IPS-NIHi11 (cell line): ENCODE results near the gene CADM2.

Experiments
- DNase-seq: peaks from one replicate; pipeline ENCODE4 v3.0.0; 2012; ENCODE audit warnings: mixed read lengths, low spot score

The CADM2 gene

DNA sequence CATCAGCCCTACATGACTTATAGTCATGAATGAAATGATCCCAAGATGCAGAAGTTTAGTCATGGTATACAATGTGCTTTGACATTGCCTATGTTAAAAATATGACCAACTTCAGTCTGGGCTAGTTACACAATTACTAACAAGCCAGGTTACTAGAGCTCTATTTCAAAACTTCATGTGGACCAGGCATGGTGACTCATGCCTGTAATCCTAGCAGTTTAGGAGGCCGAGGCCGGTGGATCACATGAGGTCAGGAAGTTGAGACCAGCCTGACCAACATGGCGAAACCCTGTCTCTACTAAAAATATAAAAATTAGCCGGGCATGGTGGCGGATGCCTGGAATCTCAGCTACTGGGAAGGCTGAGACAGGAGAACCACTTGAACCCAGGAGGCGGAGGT is 613.0 kb downstream of the CADM2 start:
- no peak for DNase-seq

DNA sequence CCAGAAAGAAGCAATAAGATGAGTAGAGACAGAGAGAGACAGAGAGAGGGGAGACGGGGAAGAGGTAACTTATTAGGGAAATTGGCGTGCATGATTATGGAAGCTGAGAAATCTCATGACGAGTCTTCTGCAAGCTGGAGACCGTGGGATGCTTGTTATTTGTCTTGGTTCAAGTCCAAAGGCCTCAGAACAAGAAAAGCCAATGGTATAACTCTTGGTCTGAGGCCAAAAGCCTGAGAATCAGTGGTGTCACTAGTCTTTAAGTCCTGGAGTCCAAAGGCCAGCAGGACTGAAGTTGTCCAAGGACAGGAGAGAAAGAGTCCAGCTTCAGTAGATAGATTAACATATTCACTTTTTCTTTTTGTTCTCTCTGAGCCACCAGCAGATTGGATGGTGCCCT is 613.6 kb downstream of the CADM2 start:
- no peak for DNase-seq

DNA sequence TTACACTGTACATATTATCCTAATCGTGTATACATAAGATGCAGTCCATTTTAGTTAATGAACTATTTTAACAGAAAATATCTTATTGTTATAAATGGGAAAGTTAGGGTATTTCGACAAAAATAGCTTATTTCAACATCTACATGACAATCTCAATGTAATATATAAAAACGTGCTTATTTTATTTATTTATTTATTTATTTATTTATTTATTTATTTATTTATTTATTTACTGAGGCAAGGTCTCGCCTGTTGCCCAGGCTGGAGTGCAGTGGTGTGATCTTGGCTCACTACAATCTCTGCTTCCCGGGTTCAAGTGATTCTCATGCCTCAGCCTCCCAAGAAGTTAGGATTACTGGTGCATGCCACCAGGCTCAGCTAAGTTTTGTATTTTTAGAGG is 614.2 kb downstream of the CADM2 start:
- no peak for DNase-seq

DNA sequence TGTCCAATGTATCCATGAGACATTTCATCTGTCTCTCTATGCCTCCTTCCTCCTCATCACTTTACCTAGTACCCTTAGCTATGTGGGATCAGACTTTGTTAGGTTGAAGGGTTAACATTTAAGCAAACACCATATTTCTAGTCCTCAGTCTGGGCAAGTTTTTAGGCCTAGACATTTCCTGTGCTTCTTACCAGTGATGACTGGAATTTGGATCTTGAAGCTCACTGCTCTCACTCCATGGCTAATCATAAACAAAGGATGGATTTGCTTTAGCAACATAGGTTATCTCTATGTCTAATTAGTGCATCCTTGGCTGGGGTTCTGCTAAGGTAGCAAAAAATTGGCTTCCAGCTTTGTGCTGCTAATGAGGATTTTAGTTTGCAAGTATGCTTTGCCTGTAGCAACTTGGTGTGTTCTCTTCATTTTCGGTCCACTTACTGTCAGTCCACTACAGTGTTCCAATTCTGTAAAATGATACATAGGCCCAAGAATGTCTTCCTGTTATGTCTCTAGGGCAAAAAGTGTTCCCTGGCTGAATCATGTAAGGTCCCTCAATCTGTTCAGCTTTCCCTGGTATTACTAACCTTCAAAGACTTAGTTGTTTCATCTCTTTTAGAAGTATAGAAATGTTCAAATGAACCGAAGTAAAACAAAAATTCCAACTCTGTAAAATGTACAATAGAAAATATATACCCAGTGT is 615.4 kb downstream of the CADM2 start:
- no peak for DNase-seq

DNA sequence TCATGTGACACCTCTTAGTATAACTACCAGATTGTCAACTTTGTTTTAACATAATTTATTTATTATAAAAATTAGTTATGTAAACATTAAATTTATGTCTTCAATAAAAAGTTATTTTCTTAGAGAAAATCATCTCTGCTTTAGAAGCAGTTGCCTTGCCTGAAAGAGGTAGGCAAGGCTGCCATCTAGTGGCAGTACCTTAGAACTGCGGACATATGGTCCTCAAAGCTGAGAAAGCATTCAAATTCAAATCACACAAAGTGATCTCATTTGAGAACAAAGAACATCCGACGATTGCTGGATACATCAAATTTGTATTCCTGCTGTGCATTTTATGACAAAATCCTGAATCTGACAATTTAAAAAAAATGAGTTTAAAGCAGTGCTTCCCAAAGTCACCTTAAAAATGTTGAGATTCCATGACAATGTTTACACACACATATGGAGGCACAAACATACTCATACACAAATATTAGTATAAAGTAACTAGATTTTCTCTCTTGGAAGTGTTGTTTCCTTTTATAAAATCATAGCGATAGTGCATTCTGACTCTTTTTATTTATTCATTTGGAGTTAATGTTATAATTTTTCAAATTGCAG is 617.4 kb downstream of the CADM2 start:
- peak; percentile 60 for DNase-seq

DNA sequence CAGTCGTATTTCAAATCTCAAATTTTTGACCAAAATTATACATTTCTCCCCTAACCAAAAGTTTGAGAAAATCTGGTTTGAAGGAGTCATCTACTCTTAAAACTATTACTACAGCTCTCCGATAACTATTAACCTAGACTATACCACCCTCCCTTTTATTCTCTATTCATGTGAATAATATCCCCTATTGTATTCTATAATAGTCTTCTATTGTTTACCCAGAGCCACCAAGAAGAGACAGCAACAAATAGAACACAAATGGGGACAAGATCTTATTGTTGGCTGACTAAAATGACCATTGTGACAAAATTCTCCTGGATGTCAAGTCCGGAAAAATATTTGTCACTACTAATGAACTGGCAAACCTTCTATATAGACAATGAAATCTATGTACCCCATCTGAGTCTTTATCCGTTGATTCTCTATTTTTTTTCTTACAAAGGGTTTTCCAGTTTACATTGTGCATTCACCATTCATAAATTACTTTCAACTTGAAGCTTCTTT is 618.0 kb downstream of the CADM2 start:
- no peak for DNase-seq

DNA sequence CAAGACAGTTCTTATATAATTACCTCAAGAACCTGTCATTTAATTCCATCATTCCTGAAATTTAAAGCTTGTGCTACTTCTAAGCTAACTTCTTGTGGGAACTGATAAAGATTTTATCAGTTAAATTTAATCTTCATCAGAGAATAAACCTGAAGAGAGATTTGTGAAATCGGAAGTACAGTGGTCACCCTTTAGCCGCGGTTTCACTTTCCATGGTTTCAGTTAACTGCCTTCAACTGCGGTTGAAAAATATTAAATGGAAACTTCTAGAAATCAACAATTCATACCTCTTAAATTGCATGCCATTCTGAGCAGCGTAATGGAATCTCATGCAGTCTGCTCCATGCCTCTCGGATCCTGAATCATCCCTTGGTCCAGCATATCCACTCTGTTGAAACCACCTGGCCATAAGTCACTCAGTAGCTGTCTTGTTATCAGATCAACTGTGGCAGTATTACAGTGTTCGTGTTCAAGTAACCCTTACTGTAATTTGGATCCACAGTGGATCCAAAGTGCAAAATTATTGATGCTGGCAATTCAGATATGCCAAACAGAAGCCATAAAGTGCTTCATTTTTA is 626.1 kb downstream of the CADM2 start:
- no peak for DNase-seq

DNA sequence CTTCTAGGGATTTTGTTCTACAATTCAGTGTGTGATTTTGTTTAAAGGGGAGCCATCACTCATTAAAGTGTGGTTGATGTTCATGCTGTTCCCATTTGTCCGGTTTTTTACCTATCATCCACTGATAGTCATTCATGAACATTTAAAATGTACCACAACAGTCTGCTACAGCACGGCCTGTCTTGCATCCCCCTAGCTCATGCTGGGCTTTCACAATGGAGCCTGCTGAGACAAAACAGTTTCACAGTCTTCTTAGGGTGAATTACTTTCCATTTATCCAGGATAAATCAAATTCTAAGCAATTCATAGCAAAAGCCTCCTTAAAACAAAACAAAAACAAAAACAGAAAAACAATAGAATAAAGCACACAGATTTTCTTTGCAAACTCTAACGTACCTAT is 627.2 kb downstream of the CADM2 start:
- no peak for DNase-seq

DNA sequence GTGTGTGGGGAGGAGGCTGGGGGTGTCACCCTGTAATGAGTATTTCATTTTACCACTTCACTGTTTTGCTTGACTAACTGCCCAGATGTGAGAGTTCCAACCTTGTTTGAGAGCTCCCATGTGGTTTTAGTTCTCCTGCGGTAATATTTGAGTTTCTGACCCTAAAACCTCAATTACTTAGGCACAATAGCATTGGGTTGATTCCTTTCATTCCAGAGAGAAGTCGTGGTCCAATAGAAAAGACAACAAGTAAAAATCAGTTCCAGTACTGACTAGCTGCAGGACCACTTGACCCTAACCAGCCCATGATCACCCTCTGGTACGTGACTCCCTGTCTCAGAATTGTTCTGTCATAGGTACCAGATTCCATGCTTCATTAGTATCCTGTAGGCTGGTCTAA is 630.4 kb downstream of the CADM2 start:
- DNase-seq = no peak

DNA sequence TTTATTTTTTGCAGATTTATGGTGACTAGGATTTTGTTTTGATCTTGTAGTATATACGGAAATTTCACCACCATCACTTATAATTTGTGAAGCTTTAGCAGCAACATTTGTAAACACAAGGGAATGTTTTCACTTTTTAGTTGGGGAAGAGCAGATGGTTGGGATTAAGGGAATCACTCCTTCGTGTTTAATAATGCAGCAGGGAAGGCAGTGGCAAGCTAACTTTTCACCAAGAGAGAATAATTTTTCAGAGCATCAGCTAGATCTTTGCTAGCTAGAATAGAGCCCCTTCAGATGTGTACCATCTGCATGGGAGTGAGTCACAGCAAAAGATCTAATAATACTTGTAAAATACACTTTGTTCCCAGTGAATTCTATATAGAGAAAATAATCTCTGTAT is 632.7 kb downstream of the CADM2 start:
- no peak for DNase-seq

DNA sequence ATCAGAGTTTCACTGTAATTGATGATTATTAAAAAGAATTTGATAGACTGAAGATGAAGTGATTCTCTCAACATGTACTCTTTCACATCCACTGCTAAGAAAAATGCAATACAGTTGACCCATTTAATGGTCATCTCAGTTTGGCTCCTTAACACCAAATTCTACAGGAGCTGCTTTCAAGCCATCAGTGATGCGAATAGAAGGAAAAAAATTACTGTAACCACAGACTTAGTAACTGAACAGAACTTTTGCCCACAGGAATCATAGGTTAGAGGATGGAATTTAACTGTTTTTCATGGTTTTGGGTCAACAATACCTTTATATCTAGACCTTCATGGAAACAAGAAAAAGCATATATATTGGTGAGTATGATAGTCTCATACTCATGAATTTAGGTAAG is 633.5 kb downstream of the CADM2 start:
- no peak for DNase-seq

DNA sequence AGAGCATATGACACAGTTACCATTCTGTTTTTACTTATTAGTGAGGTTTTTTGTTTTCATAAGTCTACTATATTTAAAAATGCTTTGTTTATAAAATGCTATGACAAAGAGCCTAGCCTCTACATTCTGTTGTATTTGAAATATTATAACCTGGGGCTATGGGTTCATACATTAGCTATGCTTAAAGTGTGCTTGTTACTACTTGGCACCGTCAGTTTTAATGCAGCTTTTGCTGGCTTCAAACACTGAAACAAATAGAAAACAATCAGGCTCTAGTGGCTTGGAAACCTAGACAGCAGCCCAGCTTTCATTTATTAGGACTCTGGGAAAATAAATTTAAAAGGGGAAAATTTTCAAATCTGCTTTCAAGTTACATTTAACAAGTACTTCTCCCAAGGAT is 635.9 kb downstream of the CADM2 start:
- DNase-seq = no peak

DNA sequence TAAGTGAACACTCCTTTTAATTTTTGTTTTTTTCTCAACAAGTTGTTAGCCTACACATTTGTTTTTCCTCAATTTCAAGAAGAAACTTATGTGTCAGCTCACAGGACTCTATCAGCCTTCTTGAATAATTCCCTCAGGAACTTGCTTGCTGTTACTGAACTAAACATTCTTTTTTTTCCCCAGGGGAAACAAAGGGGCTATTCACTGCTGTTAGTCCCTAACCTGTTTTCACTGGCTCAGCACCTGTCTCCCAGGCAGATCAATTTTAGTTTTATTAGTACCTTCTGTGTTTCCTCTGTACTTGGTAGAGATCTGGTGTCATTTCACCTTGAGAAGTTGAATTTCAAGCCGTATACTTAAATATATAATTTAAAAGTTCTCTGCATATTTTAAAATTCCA is 644.6 kb downstream of the CADM2 start:
- no peak for DNase-seq

DNA sequence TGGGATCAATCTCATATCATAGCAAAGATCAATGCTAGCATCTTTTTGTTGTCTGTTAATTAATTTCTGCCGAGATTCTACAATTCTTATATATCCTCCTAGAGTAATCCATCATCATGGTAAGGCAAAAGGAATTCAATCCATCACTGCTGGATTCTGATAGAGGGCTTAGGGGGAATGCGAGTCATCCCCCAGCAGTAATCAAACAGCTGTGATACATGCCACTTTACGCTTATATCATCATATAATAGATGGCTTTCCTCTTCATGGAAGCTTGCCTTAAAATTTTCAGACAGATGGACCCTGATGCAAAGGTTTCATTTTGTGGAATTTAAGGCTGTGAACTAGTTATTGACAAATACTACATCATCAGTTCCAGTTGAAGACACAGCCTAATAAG is 645.9 kb downstream of the CADM2 start:
- no peak for DNase-seq

DNA sequence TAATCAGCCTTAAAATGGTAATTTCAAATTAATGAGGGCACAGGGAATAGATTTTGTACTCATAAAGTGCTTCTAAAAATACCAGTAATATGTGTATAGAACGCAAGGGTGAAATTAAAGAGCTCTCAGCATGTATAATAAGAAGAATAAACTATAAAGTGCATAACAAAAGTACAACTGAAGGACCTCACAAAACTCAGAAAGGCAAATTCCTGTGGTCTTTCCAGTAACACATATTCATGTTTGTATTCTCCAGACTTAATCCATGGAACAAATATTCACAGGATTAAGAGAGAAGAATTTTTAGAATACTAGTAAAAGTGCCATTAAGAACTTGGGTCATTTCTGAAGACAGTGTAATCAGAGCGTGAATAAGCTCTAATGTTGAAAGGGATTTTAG is 646.3 kb downstream of the CADM2 start:
- DNase-seq = no peak

DNA sequence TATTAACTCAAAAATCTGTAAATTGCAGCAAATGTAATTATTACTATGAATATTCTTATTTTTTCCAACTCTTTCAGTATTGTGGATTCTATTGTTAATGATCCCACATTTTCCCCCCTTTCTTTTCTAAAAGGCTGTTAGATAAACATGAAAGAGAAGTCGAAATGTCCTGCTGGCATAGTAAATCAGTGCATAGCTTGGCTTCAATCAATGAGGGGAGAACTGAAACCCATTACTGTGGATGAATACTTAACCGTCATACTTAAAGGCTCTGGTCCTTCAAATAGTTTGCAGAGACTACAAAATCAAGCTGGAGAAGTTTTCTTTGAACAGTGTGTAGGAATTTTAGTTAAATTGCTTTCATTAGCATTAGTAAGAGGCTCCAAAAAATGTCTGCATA is 667.9 kb downstream of the CADM2 start:
- peak; percentile 4 for DNase-seq

DNA sequence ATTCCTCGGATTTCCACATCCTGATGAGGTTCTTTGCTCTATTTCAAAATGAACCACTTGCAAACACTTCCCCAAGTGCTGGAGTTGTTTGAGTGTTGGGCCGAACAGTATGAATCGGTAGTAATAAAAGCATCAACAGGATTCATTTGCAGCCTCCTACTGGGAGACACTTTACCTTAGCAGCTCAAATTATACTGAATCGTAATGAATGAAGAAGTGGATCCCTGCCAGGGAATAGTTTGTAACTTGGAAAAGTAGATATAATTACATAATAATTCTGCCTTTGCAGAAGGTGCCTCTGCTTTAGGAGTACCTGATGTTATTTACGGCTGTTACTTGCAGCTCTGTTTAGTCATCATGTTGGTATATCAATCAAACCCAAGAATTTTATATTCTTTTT is 669.1 kb downstream of the CADM2 start:
- DNase-seq = no peak

DNA sequence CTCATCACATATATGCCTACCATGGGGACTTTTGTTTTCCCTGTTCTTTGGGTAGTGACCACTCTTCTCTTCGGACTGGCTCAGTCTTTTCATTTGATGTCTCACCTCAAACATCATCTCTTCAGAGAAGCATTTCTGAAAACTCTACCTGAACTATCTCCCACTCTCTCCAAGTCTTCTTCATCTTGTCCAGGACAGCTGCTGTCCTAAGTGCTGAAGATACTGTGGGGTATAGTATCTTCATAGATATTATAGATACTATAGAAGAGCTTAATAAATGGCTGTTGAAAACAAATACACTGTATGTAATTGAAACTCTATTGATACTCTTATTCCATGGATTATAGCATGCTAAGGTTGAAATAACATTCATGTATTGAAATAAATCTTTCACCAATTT is 672.3 kb downstream of the CADM2 start:
- DNase-seq = no peak

DNA sequence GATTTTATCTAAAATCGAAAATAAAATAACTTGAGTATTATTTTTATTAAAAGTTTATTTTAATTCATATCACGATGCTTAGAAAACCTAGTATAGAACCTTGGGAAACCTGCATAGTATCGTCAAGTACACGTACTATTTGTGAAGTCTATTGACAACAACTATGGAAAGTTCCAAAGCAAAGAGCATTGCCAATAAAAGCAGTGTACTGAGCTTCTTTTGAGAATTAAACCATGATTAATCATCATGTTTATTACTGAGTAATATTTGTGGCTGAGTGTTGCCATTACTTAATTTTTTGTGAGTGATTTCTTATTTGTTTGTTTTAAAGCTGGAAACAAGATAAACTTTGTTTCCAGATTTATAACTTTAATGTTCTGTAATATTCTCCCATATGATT is 674.1 kb downstream of the CADM2 start:
- no peak for DNase-seq

DNA sequence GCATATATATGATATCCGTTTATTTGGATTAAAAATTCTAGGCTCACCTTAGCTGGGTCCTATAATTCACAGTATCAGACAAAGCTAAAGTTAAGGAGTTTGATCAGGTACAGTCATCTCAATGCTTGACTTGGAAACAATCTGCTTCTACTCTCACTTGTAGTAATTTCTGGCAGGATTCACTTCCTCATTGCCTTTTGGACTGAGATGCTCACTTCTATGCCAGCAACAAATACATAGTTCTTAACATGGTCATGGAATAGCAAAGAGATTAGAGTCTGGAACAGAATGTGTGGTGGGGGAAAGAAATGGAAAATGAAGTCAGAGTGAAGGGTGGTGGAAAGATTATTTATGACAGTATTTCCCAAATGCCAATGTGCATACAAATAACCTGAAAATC is 693.6 kb downstream of the CADM2 start:
- DNase-seq = no peak

DNA sequence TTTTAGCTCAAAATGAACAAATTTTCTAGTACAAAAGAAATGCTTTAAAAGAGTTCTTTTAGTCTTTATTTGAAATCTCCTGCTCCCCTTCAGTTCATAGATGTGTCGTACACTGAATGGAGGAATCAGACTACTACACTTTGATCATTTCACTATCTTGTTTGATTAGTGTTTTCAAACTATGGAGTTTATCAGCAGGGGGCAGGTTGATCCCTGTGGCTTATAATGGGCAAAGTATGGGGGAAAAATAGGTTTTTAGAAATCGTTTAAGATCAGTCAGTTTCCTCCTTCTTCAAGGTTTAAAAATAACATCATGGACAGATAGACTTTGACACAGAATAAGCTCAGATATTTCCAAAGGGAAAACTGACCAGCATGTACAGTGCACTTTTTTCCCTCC is 701.7 kb downstream of the CADM2 start:
- DNase-seq = no peak

DNA sequence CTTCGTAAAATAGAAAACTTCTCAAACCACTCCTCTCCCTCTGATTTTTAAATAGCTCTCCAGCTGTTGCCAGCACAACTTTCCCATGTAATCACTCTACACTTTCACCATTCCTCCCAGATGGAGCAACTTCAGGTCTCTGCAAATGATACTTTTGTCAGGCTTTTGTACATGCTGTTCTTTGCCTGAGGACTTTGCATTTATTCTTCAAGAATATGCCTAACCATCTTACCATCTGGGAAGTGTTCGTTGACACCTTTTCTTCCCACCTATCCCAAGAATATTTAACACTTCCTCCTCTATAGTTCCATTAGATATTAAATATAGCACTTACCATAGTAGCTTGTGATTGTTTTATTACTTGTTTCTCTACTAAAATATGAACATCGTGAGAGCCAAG is 703.7 kb downstream of the CADM2 start:
- DNase-seq = no peak

DNA sequence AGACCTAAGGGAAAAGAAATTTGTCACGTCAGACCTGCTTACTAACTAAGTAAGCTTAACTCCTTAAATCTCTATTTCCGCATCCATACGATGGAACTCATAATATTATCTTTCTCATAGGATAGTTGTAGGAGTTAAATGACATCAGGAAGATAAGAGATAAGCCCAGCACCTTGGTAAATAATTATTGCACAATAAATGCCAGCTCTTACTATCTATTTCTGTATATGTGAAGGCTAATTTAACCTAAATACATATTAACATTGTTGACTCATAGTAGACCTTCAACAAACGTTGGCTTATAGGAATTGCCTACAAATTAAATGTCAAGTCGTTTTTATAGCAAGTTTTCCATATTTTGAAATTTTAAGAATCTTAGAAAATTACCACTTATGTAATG is 709.0 kb downstream of the CADM2 start:
- no peak for DNase-seq
